HG03025 (cell line): Measurements from ENCODE around the gene PRUNE2.

Source experiments
- ATAC-seq: cut with Tn5 transposase; IDR thresholded peaks from one replicate; pipeline ENCODE4 v1.9.1; 2021; ENCODE audit warnings: mild to moderate bottlenecking, moderate library complexity; ENCODE audit not compliant: unreplicated experiment, low FRiP score

The PRUNE2 gene

DNA sequence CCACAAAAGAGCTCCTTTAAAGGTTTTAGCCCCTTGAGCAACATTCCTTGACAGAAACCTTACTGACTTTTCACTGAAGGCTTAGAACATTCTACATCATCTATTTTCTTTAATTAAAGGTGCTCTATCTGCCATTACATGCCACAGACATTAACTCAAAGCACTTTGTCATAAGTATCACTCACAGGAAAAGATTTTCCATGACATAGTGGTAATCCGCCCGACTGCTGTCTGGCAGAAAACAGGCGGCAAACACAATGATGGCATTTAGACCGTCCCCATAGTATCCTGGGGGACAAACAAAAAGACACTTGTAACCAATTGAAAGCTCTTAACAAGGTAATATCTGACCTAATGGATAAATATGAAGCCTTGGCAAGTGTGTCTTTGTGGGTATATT lies 267.9 kb downstream of the PRUNE2 start:
- no peak for ATAC-seq

DNA sequence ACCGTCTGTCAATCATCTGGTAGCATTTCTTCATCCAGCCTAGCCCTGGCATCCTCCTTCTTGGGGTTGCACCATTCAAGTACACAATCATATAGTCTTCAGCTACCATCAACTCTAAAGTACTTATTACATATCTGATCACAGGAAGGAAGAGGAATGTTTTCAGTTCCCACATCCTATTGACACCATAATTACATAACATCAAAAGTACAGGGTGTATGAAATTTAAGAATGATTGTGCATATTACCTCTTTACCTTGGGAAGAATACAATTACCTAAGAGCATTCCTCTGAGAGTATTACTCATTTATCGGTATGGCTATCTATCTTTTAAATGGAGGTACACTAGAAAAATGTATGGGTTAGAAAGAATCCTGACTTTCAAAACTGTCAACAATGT lies 268.5 kb downstream of the PRUNE2 start:
- ATAC-seq = no peak

GRCh38 chr9:76634356-76635054 lies 271.4 kb downstream of the PRUNE2 start:
- ATAC-seq = no peak

GRCh38 chr9:76630916-76631315 lies 275.0 kb downstream of the PRUNE2 start:
- ATAC-seq = no peak

GRCh38 chr9:76629205-76629990 lies 276.5 kb downstream of the PRUNE2 start:
- ATAC-seq = no peak

DNA sequence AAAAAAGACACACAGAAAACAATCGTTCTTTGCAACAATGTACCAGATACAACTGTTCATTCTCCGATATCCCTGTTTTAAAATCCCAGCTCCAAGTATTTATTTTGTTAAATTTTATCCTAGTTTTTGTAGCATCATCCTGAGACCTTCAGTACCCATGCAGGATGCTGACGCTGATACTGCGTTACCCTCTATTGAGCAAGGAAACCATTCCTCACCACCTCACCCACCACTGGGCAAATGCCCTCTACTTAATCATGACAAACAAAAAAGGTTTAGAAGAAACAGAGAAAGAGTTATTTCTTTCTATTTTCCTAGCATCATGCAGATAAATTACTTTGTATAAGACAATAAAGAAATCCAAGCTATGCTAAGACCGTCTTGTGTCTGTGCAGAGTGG lies 277.8 kb downstream of the PRUNE2 start:
- ATAC-seq = no peak

- no peak for ATAC-seq
These were observed 278.9 kb downstream of the PRUNE2 start for GRCh38 chr9:76626980-76627379.

DNA sequence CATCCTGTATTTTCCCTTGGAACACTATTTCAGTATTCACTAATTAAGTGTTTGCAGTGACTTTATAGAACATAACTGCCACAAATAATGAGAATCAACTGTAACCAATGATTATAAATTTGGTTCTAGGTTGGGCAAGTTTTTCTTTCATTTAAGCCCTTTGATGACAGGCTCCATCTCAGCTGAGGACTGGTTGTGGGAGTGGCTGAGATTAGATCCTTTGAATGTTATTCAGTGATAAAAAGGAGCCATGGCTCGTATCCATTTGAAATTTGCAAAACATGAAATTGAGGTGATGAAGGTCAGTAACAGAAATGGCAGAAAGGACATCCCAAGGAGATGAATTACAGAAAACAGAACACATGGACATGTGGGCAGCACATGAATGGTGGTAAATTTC lies 279.8 kb downstream of the PRUNE2 start:
- ATAC-seq = no peak

GRCh38 chr9:76624391-76625048 lies 281.4 kb downstream of the PRUNE2 start:
- ATAC-seq = peak; percentile 96

GRCh38 chr9:76620996-76621395 lies 284.9 kb downstream of the PRUNE2 start:
- no peak for ATAC-seq

GRCh38 chr9:76620581-76620980 lies 285.3 kb downstream of the PRUNE2 start:
- ATAC-seq = no peak

GRCh38 chr9:76619640-76620039 lies 286.3 kb downstream of the PRUNE2 start:
- no peak for ATAC-seq

DNA sequence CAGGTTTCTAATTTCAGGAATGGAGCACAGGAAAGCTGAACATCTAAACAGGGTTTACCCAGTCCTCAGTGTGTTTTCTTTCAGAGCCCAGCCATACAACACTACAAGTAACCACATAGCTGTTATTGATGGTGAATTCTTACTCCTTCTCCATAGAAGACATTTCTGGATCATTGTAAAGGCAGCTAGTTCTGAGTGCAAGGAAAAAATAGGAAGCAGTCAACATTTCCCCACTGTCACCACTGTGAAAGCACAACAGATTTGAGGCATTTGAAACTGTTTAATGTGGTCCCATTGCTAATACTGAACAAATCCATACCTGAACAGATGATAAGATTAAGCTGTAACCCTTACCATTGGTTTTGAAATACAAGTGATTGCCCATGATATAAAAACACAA lies 286.7 kb downstream of the PRUNE2 start:
- ATAC-seq = no peak

GRCh38 chr9:76618762-76619161 lies 287.2 kb downstream of the PRUNE2 start:
- ATAC-seq = no peak

GRCh38 chr9:76617497-76618175 lies 288.3 kb downstream of the PRUNE2 start:
- ATAC-seq = no peak

- ATAC-seq = no peak
These were observed 289.1 kb downstream of the PRUNE2 start for GRCh38 chr9:76616780-76617179.

GRCh38 chr9:76615177-76615603 lies 290.7 kb downstream of the PRUNE2 start:
- ATAC-seq = no peak

DNA sequence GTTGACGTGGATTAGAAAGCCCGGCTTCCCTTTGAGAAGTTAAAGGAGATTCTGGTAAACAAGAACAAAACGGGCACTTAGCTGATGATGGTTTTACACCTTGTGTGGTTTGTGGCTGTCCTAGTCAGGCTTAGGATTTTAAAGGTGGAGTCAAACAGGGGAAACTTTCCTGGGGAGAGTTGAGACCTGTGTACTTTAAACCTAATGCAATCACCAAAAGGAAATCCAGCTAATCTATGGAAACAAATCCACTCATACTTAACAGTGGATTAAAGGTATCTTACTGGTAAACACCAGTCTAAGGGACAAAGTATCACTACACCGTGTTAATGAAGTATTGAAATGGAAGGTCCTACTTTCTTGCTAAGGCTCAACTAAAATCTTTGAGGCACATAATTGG lies 291.9 kb downstream of the PRUNE2 start:
- ATAC-seq = no peak

- ATAC-seq = no peak
These were observed 292.6 kb downstream of the PRUNE2 start for GRCh38 chr9:76613150-76613781.

DNA sequence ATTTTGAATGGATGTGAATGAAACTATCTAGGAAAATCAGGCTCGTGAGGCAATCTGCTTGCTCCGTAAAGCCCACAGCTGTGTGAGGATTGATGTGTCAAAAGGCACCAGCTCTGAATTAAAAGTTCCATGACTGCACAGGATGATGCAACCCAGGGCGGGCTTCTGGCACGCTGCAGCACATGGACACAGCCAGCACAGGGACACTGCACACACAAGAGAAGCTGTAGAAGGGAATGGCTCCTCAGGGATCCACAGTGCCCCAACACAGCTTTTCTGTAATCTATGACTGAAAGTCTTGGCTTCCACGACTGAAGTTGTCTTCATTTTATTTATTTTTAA lies 295.9 kb downstream of the PRUNE2 start:
- no peak for ATAC-seq
